Lower lobe of right lung (tissue), 2 donors: ENCODE data around the gene IPCEF1. TPM values are rescaled to one million over a fixed set of nuclear protein-coding genes. Genes with fewer than 3 reads are reported as not detected.

Experiments used
- ATAC-seq, 2 donors: fragments of 200-7000 bp; cut with Tn5 transposase; one replicate each; pipeline ENCODE4 v1.9.1; 2020 to 2022; ENCODE audit warnings: mild to moderate bottlenecking in 2 of 2, moderate library complexity in 2 of 2
- DNase-seq: peaks from one replicate; pipeline ENCODE4 v3.0.0-alpha.2; 2020
- H3K27ac ChIP-seq: fragments of 200-600 bp; one replicate; pipeline ENCODE4 v1.8.0; 2022
- H3K27me3 ChIP-seq: fragments of 200-600 bp; one replicate; pipeline ENCODE4 v1.8.0; 2022; ENCODE audit warnings: low read depth
- H3K36me3 ChIP-seq: fragments of 200-600 bp; one replicate; pipeline ENCODE4 v1.8.0; 2022; ENCODE audit warnings: mild to moderate bottlenecking
- H3K4me1 ChIP-seq: fragments of 200-600 bp; one replicate; pipeline ENCODE4 v1.8.0; 2022
- H3K4me3 ChIP-seq: fragments of 200-600 bp; one replicate; pipeline ENCODE4 v1.8.0; 2022; ENCODE audit warnings: mild to moderate bottlenecking
- H3K9me3 ChIP-seq: fragments of 200-600 bp; one replicate; pipeline ENCODE4 v1.8.0; 2022
- intact Hi-C: fragments of 100-400 bp; cut with DNase I; formaldehyde crosslinking; loops from one replicate; pipeline ENCODE4 v1.11.0; 2022
- total RNA-seq: library from RNA; stranded (reverse); fragmentation: NEBNext Ultra II Directional; extraction: Animal tissue kit (Norgen Biotek cat#: 25700); gene quantifications from one replicate; pipeline ENCODE4 v1.2.1, GENCODE V29; 2021
- TF ChIP-seq, protein P1 (sequence below): fragments of 200-600 bp; IDR thresholded peaks from one replicate; pipeline ENCODE4 v1.8.0; 2022; ENCODE audit warnings: antibody characterized with exemption, mild to moderate bottlenecking
- donor health status: DM: no; HTN: yes; CAD: no; lungs with severe emphysema.

IPCEF1 gene
- total RNA-seq, 1 donor from 2014 or later = 7.9 TPM

- Histone ChIP-seq H3K27me3 (no peaks in the 10 kb centered on the region), H3K27ac (no peak overlapping the region), H3K4me1 (peaks cover 4% of the 10 kb centered on the region), H3K36me3 (no peaks in the 10 kb centered on the region), H3K4me3 (no peak overlapping the region), H3K9me3 (no peaks in the 10 kb centered on the region)
- ATAC-seq = no peak
- TF ChIP-seq, protein P1, sequence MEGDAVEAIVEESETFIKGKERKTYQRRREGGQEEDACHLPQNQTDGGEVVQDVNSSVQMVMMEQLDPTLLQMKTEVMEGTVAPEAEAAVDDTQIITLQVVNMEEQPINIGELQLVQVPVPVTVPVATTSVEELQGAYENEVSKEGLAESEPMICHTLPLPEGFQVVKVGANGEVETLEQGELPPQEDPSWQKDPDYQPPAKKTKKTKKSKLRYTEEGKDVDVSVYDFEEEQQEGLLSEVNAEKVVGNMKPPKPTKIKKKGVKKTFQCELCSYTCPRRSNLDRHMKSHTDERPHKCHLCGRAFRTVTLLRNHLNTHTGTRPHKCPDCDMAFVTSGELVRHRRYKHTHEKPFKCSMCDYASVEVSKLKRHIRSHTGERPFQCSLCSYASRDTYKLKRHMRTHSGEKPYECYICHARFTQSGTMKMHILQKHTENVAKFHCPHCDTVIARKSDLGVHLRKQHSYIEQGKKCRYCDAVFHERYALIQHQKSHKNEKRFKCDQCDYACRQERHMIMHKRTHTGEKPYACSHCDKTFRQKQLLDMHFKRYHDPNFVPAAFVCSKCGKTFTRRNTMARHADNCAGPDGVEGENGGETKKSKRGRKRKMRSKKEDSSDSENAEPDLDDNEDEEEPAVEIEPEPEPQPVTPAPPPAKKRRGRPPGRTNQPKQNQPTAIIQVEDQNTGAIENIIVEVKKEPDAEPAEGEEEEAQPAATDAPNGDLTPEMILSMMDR = no peak
- intact Hi-C loops = no loop called here
- no peak for DNase-seq
Observed at GRCh38 chr6:154363821-154364220, 7.2 kb upstream of the IPCEF1 start.

GRCh38 chr6:154361476-154361875 is 4.9 kb upstream of the IPCEF1 start:
- peaks cover 11% of the 10 kb centered on the region for H3K4me1 ChIP-seq
- intact Hi-C loops = no loop called here
- no peak overlapping the region for H3K4me3 ChIP-seq
- H3K27ac ChIP-seq = no peak overlapping the region
- no peaks in the 10 kb centered on the region for H3K9me3 ChIP-seq
- ATAC-seq (no peak), DNase-seq (no peak)
- TF ChIP-seq, protein P1 = no peak
- no peaks in the 10 kb centered on the region for H3K27me3 ChIP-seq
- H3K36me3 ChIP-seq = no peaks in the 10 kb centered on the region

DNA sequence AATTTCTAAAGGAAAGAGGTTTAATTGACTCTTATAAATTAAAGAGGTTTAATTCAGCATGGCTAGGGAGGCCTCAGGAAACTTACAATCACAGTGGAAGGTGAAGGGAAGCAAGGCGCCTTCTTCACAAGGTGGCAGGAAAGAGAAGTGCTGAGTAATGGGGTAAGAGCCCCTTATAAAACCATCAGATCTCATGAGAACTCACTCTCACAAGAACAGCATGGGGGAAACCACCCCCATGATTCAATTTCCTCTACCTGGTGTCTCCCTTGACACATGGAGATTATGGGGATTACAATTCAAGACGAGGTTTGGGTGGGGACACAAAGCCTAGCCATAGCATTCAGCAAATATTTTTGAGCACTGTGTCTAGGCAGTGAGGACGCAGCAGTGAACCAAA is 3.9 kb upstream of the IPCEF1 start:
- H3K36me3 ChIP-seq = no peaks in the 10 kb centered on the region
- no peak for DNase-seq
- intact Hi-C loops = no loop called here
- peaks cover 15% of the 10 kb centered on the region for H3K4me1 ChIP-seq
- H3K27me3 ChIP-seq = no peaks in the 10 kb centered on the region
- TF ChIP-seq, protein P1 = no peak
- H3K4me3 ChIP-seq = no peak overlapping the region
- ATAC-seq = no peak
- no peaks in the 10 kb centered on the region for H3K9me3 ChIP-seq
- H3K27ac ChIP-seq = no peak overlapping the region

GRCh38 chr6:154359679-154360078 is 3.1 kb upstream of the IPCEF1 start:
- no peak for ATAC-seq
- no peak overlapping the region for H3K4me3 ChIP-seq
- DNase-seq = no peak
- no peaks in the 10 kb centered on the region for H3K27me3 ChIP-seq
- H3K27ac ChIP-seq = no peak overlapping the region
- H3K36me3 ChIP-seq = no peaks in the 10 kb centered on the region
- intact Hi-C loops = no loop called here
- peaks cover 20% of the 10 kb centered on the region for H3K4me1 ChIP-seq
- TF ChIP-seq, protein P1 = no peak
- no peaks in the 10 kb centered on the region for H3K9me3 ChIP-seq

DNA sequence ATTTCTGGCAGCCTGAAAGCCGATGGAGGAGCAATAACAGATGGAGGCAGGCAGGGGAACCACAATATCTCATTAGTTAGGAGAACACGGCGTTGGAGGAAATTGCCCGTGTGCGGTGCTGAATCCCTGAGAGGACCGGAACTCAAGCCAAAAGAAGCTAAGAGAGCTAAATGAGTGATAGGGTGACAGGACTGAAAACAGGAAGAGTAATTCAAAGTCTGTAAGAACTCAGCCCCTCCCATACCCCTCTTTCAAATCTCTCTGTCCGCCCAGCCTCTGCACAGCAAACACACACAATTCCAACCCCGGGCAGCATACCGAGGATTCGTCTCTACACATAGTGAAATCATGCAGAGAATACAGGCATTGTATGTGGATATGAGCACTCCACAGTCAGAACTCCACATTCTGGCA is 2.6 kb upstream of the IPCEF1 start:
- Histone ChIP-seq H3K4me1 (peaks cover 20% of the 10 kb centered on the region), H3K27me3 (no peaks in the 10 kb centered on the region), H3K9me3 (no peaks in the 10 kb centered on the region), H3K4me3 (peak overlapping the region; percentile 27), H3K27ac (no peak overlapping the region), H3K36me3 (no peaks in the 10 kb centered on the region)
- no peak for DNase-seq
- TF ChIP-seq, protein P1 = no peak
- ATAC-seq = peak; percentile 21 to 42
- intact Hi-C loops = no loop called here

DNA sequence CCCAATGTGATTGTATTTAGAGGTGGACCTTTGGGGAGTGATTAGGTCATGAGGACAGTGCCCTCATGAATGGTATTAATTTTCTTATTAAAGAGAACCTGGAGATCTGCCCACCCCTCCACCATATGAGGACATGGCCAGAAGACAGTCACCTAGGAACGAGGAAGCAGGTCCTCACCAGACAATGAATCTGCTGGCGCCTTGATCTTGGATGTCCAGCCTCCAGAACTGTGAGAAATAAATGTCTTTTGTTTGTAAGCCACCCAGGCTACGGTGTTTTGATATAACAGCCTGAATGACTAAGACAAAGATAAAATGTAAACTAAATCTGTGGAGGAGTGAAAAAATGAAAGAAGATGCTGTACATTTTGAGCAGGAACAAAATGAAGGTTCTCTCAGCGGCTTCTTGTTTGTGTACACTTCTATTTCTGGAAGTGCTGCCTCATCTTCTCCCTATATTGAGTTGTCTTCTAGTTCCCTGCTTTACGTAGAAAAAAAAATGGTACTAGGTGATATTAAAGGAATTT is 1.5 kb upstream of the IPCEF1 start:
- H3K4me1 ChIP-seq = peaks cover 26% of the 10 kb centered on the region
- no peaks in the 10 kb centered on the region for H3K36me3 ChIP-seq

More for the DNA sequence above, 1.5 kb upstream of the IPCEF1 start:
- no peak for DNase-seq
- Histone ChIP-seq H3K4me3 (no peak overlapping the region), H3K9me3 (no peaks in the 10 kb centered on the region), H3K27me3 (no peaks in the 10 kb centered on the region), H3K27ac (no peak overlapping the region)
- intact Hi-C loops = no loop called here
- no peak for ATAC-seq
- TF ChIP-seq, protein P1 = no peak
